Chondrocyte (in vitro differentiated cells): ENCODE data around the gene TTLL3. TPM values are rescaled to one million over a fixed set of nuclear protein-coding genes. Genes with fewer than 3 reads are reported as not detected.

Experiments
- DNase-seq: peaks from one replicate; pipeline ENCODE4 v3.0.0; 2021; ENCODE audit warnings: mixed read lengths, low spot score
- H3K27ac Mint-ChIP-seq: one replicate; pipeline ENCODE4 v1.8.0; 2021; ENCODE audit warnings: mild to moderate bottlenecking, moderate library complexity, mixed read lengths; ENCODE audit not compliant: unreplicated experiment
- H3K27me3 Mint-ChIP-seq: 2 replicates; pipeline ENCODE4 v1.8.0; 2021; ENCODE audit warnings: low read depth, mixed read lengths
- H3K36me3 Mint-ChIP-seq: 2 replicates; pipeline ENCODE4 v1.8.0; 2021; ENCODE audit warnings: low read depth, mixed read lengths
- H3K4me1 Mint-ChIP-seq: 2 replicates; pipeline ENCODE4 v1.8.0; 2021; ENCODE audit warnings: low read depth, mild to moderate bottlenecking, mixed read lengths
- H3K4me3 Mint-ChIP-seq: one replicate; pipeline ENCODE4 v1.8.0; 2021; ENCODE audit warnings: mild to moderate bottlenecking, moderate library complexity, mixed read lengths; ENCODE audit not compliant: unreplicated experiment
- H3K9me3 Mint-ChIP-seq: 2 replicates; pipeline ENCODE4 v1.8.0; 2021; ENCODE audit warnings: low read depth, mixed read lengths
- total RNA-seq: library from RNA; stranded (reverse); gene quantifications from 3 replicates; pipeline ENCODE4 v1.2.1, GENCODE V29; 2021
- TF ChIP-seq, protein P1 (sequence below): fragments of 200-600 bp; sonication (generic); IDR thresholded peaks from 2 replicates; pipeline ENCODE4 v1.5.0; 2021; ENCODE audit warnings: antibody characterized with exemption, mild to moderate bottlenecking, moderate library complexity

Gene TTLL3
- total RNA-seq, 1 donor from 2014 or later, result 38.7 TPM

- H3K36me3 Mint-ChIP-seq, result peaks cover 7% of the 10 kb centered on the region
- no peak for DNase-seq
- H3K9me3 Mint-ChIP-seq, result no peaks in the 10 kb centered on the region
- H3K27ac Mint-ChIP-seq, result no peak overlapping the region
- H3K4me3 Mint-ChIP-seq, result no peak overlapping the region
- TF ChIP-seq, protein P1, sequence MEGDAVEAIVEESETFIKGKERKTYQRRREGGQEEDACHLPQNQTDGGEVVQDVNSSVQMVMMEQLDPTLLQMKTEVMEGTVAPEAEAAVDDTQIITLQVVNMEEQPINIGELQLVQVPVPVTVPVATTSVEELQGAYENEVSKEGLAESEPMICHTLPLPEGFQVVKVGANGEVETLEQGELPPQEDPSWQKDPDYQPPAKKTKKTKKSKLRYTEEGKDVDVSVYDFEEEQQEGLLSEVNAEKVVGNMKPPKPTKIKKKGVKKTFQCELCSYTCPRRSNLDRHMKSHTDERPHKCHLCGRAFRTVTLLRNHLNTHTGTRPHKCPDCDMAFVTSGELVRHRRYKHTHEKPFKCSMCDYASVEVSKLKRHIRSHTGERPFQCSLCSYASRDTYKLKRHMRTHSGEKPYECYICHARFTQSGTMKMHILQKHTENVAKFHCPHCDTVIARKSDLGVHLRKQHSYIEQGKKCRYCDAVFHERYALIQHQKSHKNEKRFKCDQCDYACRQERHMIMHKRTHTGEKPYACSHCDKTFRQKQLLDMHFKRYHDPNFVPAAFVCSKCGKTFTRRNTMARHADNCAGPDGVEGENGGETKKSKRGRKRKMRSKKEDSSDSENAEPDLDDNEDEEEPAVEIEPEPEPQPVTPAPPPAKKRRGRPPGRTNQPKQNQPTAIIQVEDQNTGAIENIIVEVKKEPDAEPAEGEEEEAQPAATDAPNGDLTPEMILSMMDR, result no peak
- H3K4me1 Mint-ChIP-seq, result peaks cover 11% of the 10 kb centered on the region
- H3K27me3 Mint-ChIP-seq, result no peaks in the 10 kb centered on the region
Measured at GRCh38 chr3:9776896-9777693, 33.0 kb upstream of the TTLL3 start.

GRCh38 chr3:9777694-9778021, 32.4 kb upstream of the TTLL3 start:
- H3K27me3 Mint-ChIP-seq, result no peaks in the 10 kb centered on the region
- peaks cover 10% of the 10 kb centered on the region for H3K36me3 Mint-ChIP-seq
- no peak overlapping the region for H3K4me3 Mint-ChIP-seq
- TF ChIP-seq, protein P1, result no peak
- no peaks in the 10 kb centered on the region for H3K9me3 Mint-ChIP-seq
- H3K4me1 Mint-ChIP-seq, result peaks cover 11% of the 10 kb centered on the region
- no peak for DNase-seq
- peak overlapping the region; percentile 7 for H3K27ac Mint-ChIP-seq

DNA sequence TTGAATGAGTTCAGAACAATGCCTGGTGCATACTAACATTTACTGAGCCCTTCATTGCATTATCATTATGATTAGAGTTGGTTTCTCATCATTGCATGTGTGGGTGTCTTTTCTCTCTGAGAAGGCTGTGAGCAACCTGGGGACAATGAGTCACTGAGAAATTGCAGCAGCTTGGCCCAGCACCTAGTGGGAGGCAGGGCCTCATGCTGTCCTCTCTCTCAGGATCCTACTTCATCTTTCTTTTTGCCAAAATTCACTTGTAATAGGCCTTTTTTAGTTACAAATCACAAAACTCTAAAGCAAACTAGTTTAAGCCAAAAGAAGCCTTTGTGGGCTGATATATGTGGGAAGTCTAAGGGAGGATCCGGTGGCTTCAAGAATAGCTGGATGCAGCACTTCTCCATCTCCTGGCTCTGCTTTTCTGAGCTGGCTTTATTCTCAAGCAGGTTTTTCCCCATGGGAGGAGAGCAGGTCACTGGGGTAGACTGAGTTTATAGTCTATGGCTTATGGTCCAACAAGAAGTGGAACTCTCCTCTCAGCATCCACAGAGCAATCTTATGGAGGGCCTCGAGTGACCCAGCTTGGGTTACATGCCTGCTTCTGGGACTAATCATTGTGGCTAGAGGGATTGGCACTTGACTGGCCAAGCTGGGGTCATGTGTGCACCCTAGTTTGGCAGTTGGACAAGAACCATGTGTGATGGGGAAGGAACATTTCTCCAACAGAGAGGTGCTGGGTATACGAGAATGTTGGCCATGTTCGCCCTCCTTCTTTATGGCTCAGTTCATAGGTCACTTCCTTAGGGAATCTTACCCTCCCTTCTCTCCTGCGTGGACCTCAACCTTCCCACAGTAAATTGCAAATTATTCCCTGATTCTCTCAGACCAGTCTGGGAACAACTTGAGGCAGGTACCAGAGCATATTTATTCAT, 31.7 kb upstream of the TTLL3 start:
- TF ChIP-seq, protein P1, result no peak
- Mint-ChIP-seq H3K27me3 (no peaks in the 10 kb centered on the region), H3K4me3 (no peak overlapping the region), H3K27ac (peak overlapping the region; percentile 78), H3K36me3 (peaks cover 13% of the 10 kb centered on the region), H3K4me1 (peaks cover 11% of the 10 kb centered on the region), H3K9me3 (no peaks in the 10 kb centered on the region)
- no peak for DNase-seq

- no peaks in the 10 kb centered on the region for H3K27me3 Mint-ChIP-seq
- peaks cover 13% of the 10 kb centered on the region for H3K36me3 Mint-ChIP-seq
- H3K4me3 Mint-ChIP-seq, result no peak overlapping the region
- no peak for DNase-seq
- H3K27ac Mint-ChIP-seq, result peak overlapping the region; percentile 78
- H3K4me1 Mint-ChIP-seq, result peaks cover 11% of the 10 kb centered on the region
- no peaks in the 10 kb centered on the region for H3K9me3 Mint-ChIP-seq
- TF ChIP-seq, protein P1, result no peak
Measured at GRCh38 chr3:9779075-9779593, 30.9 kb upstream of the TTLL3 start.
